ENCODE data around the gene VEGFD.

DNA sequence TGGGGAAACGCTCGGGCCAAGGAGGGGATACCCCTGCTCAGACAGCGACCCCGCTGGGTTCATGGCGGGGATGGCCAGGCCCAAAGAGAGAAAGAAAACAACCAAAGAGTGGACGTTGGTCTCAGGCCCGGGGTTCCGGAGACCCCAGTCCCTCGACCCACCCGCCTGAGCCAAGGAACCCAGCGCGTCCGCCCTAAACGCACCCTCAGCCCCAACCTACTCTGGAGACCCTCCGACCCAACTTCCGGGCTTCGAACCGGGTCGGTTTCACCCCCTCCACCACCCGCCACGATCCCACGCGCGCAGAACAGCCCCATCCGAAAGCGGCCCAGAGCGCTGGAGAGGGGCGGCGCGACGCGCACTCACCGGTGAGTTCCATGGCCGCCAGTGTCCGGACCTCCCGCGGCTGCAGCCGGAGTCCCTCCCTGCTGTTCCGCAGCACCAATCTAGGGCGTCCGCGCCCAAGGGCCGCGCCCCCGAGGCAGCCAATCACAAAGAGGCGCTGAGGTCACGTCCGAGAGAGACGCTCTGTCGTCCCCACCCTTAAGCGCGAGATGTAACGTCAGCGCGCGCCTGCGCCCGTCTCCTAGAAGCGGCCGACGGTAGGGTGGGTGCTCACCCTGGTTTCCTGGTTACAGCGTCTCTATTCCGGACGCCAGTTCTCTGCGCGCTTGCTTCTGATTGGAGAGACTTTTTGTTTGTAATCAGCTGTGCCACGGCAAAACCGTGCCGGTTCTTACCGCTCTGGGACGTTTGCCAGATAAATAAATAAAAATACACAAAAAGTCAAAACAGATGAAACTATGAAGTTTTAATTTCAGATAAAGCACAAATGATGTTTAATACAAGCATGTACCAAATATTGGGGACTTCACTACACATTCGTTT, 48.8 kb downstream of the VEGFD start, which contains the start of gene PIGA:
- TF ChIP-seq CTCF (IDR thresholded peaks at IDR 0.05 in 8 of 11, conservative IDR thresholded peaks at IDR 0.05 in 3 of 11): peak in 3 of 11 experiments; percentile 6 to 23 (median 13)
- TF ChIP-seq POLR2AphosphoS5 (IDR thresholded peaks at IDR 0.05): peak; percentile 95 to 98 (median 97)
- TF ChIP-seq POLR2A (IDR thresholded peaks at IDR 0.05): peak in 1 of 3 donors; percentile 85

All from spleen (tissue), 7 donors.